Liver (tissue), 9 donors: ENCODE results near the gene COPS9. TPM values are rescaled to one million over a fixed set of nuclear protein-coding genes. Genes with fewer than 3 reads are reported as not detected.

Experiments
- DNase-seq: peaks from one replicate; pipeline ENCODE4 v3.0.0-alpha.2; 2017; ENCODE audit warnings: low spot score
- H3K27ac ChIP-seq, 2 donors: one replicate each; pipeline ENCODE4 v1.7.0; 2013; ENCODE audit warnings: inconsistent platforms in 2 of 2, low read length in 2 of 2, control low read depth in 1 of 2, low read depth in 1 of 2, mild to moderate bottlenecking in 1 of 2
- H3K27me3 ChIP-seq, 4 donors: one replicate each; pipeline versions ENCODE4 v1.6.1 to v1.7.0; 2013; ENCODE audit warnings: low read length in 3 of 4, inconsistent platforms in 1 of 4, mild to moderate bottlenecking in 1 of 4, moderate library complexity in 1 of 4; ENCODE audit not compliant: control insufficient read depth in 4 of 4, insufficient read depth in 4 of 4
- H3K36me3 ChIP-seq, 4 donors: one replicate each; pipeline versions ENCODE4 v1.6.1 to v1.7.0; 2013; ENCODE audit warnings: low read length in 3 of 4, mild to moderate bottlenecking in 3 of 4, low read depth in 1 of 4, moderate library complexity in 1 of 4; ENCODE audit not compliant: control insufficient read depth in 4 of 4, insufficient read depth in 3 of 4
- H3K4me1 ChIP-seq, 4 donors: one replicate each; pipeline versions ENCODE4 v1.6.1 to v1.7.0; 2013; ENCODE audit warnings: low read length in 3 of 4, mild to moderate bottlenecking in 3 of 4, moderate library complexity in 1 of 4; ENCODE audit not compliant: control insufficient read depth in 4 of 4, insufficient read depth in 4 of 4
- H3K4me3 ChIP-seq, 3 donors: one replicate each; pipeline versions ENCODE4 v1.6.1 to v1.7.0; 2013; ENCODE audit warnings: low read length in 3 of 3, control low read depth in 1 of 3, low read depth in 1 of 3, mild to moderate bottlenecking in 1 of 3
- H3K9ac ChIP-seq, 2 donors: one replicate each; pipeline ENCODE4 v1.7.0; 2013; ENCODE audit warnings: low read length in 2 of 2, mild to moderate bottlenecking in 2 of 2, moderate library complexity in 2 of 2, control low read depth in 1 of 2, low read depth in 1 of 2
- H3K9me3 ChIP-seq, 4 donors: one replicate each; pipeline versions ENCODE4 v1.6.1 to v1.7.0; 2013; ENCODE audit warnings: low read length in 3 of 4; ENCODE audit not compliant: control insufficient read depth in 4 of 4
- EGR1 ChIP-seq, 2 donors: IDR thresholded peaks; 2 replicates each; pipeline ENCODE4 v1.6.1; 2016 to 2018; ENCODE audit warnings: antibody characterized with exemption in 2 of 2, low read depth in 2 of 2
- FOXA1 ChIP-seq: IDR thresholded peaks from 2 replicates; pipeline ENCODE4 v1.6.1; 2016; ENCODE audit warnings: antibody characterized with exemption
- GABPA ChIP-seq, 2 donors: IDR thresholded peaks in 1 of 2; conservative IDR thresholded peaks in 1 of 2; 2 replicates each; pipeline ENCODE4 v1.6.1; 2016; ENCODE audit warnings: antibody characterized with exemption in 2 of 2, mild to moderate bottlenecking in 1 of 2, moderate library complexity in 1 of 2
- HNF4A ChIP-seq, 2 donors: conservative IDR thresholded peaks; 2 replicates each; pipeline ENCODE4 v1.6.1; 2016; ENCODE audit warnings: antibody characterized with exemption in 2 of 2, mild to moderate bottlenecking in 2 of 2
- HNF4G ChIP-seq: IDR thresholded peaks from 2 replicates; pipeline ENCODE4 v1.6.1; 2016; ENCODE audit warnings: antibody characterized with exemption
- JUND ChIP-seq, 2 donors: IDR thresholded peaks; 2 replicates each; pipeline ENCODE4 v1.6.1; 2016; ENCODE audit warnings: antibody characterized with exemption in 2 of 2
- MAX ChIP-seq: IDR thresholded peaks from 2 replicates; pipeline ENCODE4 v1.6.1; 2016; ENCODE audit warnings: antibody characterized with exemption
- NR2F2 ChIP-seq: IDR thresholded peaks from 2 replicates; pipeline ENCODE4 v1.6.1; 2016; ENCODE audit warnings: antibody characterized with exemption
- RAD21 ChIP-seq, 2 donors: IDR thresholded peaks; 2 replicates each; pipeline ENCODE4 v1.6.1; 2016; ENCODE audit warnings: antibody characterized with exemption in 2 of 2, mild to moderate bottlenecking in 2 of 2
- REST ChIP-seq: IDR thresholded peaks from 2 replicates; pipeline ENCODE4 v1.6.1; 2016; ENCODE audit warnings: antibody characterized with exemption, mild to moderate bottlenecking
- RXRA ChIP-seq, 2 donors: IDR thresholded peaks; 2 replicates each; pipeline ENCODE4 v1.6.1; 2017 to 2018; ENCODE audit warnings: antibody characterized with exemption in 2 of 2, mild to moderate bottlenecking in 1 of 2
- SP1 ChIP-seq: IDR thresholded peaks from 2 replicates; pipeline ENCODE4 v1.6.1; 2018; ENCODE audit warnings: antibody characterized with exemption, mild to moderate bottlenecking
- ZBTB33 ChIP-seq: IDR thresholded peaks from 2 replicates; pipeline ENCODE4 v1.6.1; 2016; ENCODE audit warnings: antibody characterized with exemption
- WGBS: extraction: QIAGEN DNeasy Blood & Tissue Kit; methylation state at CpG from one replicate; pipeline ENCODE4 v1.1.7; 2013; 5-methylcytosine and 5-hydroxymethylcytosine counted together
- polyA plus RNA-seq, 2 donors: library from polyadenylated mRNA; stranded (reverse) in 1 of 2; unstranded in 1 of 2; fragments of 200-250 nt in 1 of 2; fragments of >200 nt in 1 of 2; fragmentation: Nextera tagmentation in 1 of 2; extraction: Ambion mirVana in 1 of 2; gene quantifications; one replicate each; pipeline versions ENCODE4 v1.2.1 to v1.2.3, GENCODE V29; 2013 to 2015
- total RNA-seq, 2 donors: library from RNA; depleted of rRNA; stranded (reverse); fragments of >200 nt; gene quantifications; one replicate each; pipeline ENCODE4 v1.2.3, GENCODE V29; 2014
- TF ChIP-seq, protein P1 (sequence below): IDR thresholded peaks from 2 replicates; pipeline ENCODE4 v1.6.1; 2016; ENCODE audit warnings: antibody characterized with exemption
- donor health status: healthy.
- donor health status: healthy.
- donor health status: healthy.
- donor health status: healthy.
- donor health status: healthy.

COPS9 gene
- total and polyA plus RNA-seq, 4 donors: 12.9 to 138 (median 79.6) TPM

- peaks cover 0 to 3% (median 0%) of the 10 kb centered on the region in 4 donors for H3K27me3 ChIP-seq
- H3K27ac ChIP-seq: no peak overlapping the region
- no peaks in the 10 kb centered on the region for H3K36me3 ChIP-seq
- 82% methylated on average over 22 of the region's 22 CpGs for WGBS
- no peak overlapping the region for H3K9ac ChIP-seq
- no peaks in the 10 kb centered on the region for H3K4me1 ChIP-seq
- H3K9me3 ChIP-seq: no peaks in the 10 kb centered on the region
- no peak for TF ChIP-seq NR2F2
- TF ChIP-seq GABPA (IDR thresholded peaks at IDR 0.05 in 1 of 2, conservative IDR thresholded peaks at IDR 0.05 in 1 of 2): no peak
- no peak for TF ChIP-seq MAX
- TF ChIP-seq RAD21 (IDR thresholded peaks at IDR 0.05): no peak
- no peak for TF ChIP-seq JUND (IDR thresholded peaks at IDR 0.05)
- no peak for TF ChIP-seq ZBTB33
- TF ChIP-seq, protein P1, sequence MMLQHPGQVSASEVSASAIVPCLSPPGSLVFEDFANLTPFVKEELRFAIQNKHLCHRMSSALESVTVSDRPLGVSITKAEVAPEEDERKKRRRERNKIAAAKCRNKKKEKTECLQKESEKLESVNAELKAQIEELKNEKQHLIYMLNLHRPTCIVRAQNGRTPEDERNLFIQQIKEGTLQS: no peak
- no peak for TF ChIP-seq HNF4A (conservative IDR thresholded peaks at IDR 0.05)
- TF ChIP-seq FOXA1: no peak
- no peak for TF ChIP-seq EGR1 (IDR thresholded peaks at IDR 0.05; ENCODE audit: low read depth in 2 of 2)
- no peak for TF ChIP-seq RXRA (IDR thresholded peaks at IDR 0.05)
- no peak overlapping the region for H3K4me3 ChIP-seq
- no peak for DNase-seq
Observed at GRCh38 chr2:240183006-240183874, 47.1 kb upstream of the COPS9 start.

GRCh38 chr2:240182476-240182875, 46.4 kb upstream of the COPS9 start:
- Histone ChIP-seq H3K9me3 (no peaks in the 10 kb centered on the region), H3K36me3 (no peaks in the 10 kb centered on the region), H3K27me3 (peaks cover 0 to 7% (median 0%) of the 10 kb centered on the region in 4 donors), H3K27ac (no peak overlapping the region), H3K9ac (no peak overlapping the region), H3K4me3 (no peak overlapping the region), H3K4me1 (no peaks in the 10 kb centered on the region)
- DNase-seq: no peak
- TF ChIP-seq EGR1 (IDR thresholded peaks at IDR 0.05; ENCODE audit: low read depth in 2 of 2) (no peak), RAD21 (IDR thresholded peaks at IDR 0.05) (no peak), JUND (IDR thresholded peaks at IDR 0.05) (no peak), NR2F2 (no peak), RXRA (IDR thresholded peaks at IDR 0.05) (no peak), GABPA (IDR thresholded peaks at IDR 0.05 in 1 of 2, conservative IDR thresholded peaks at IDR 0.05 in 1 of 2) (no peak), REST (no peak), SP1 (no peak), HNF4G (no peak)
- 82% methylated on average over 4 of the region's 4 CpGs for WGBS
